H9 (cell line): ENCODE data around the gene NCKAP5. TPM values are rescaled to one million over a fixed set of nuclear protein-coding genes. Genes with fewer than 3 reads are reported as not detected.

Source experiments
- DNase-seq: peaks from one replicate; pipeline ENCODE4 v3.0.0-alpha.2; 2017
- H2AFZ ChIP-seq: one replicate; pipeline ENCODE4 v1.6.1; 2013; ENCODE audit warnings: mild to moderate bottlenecking, low read length, control low read depth, moderate library complexity
- H2AK5ac ChIP-seq: 2 replicates; pipeline ENCODE4 v1.6.1; 2013; ENCODE audit warnings: low read length, control low read depth, mixed read lengths; ENCODE audit not compliant: insufficient read length
- H2BK120ac ChIP-seq: one replicate; pipeline ENCODE4 v1.6.1; 2013; ENCODE audit warnings: low read depth, mild to moderate bottlenecking, low read length, control low read depth, inconsistent platforms; ENCODE audit not compliant: poor library complexity, severe bottlenecking
- H2BK12ac ChIP-seq: 2 replicates; pipeline ENCODE4 v1.6.1; 2013; ENCODE audit warnings: low read length, control low read depth, mixed read lengths, low read depth; ENCODE audit not compliant: insufficient read length
- H2BK15ac ChIP-seq: 2 replicates; pipeline ENCODE4 v1.6.1; 2013; ENCODE audit warnings: low read depth, low read length, control low read depth
- H2BK20ac ChIP-seq: one replicate; pipeline ENCODE4 v1.6.1; 2013; ENCODE audit warnings: low read depth, mild to moderate bottlenecking, low read length, control low read depth, inconsistent platforms; ENCODE audit not compliant: poor library complexity, severe bottlenecking
- H2BK5ac ChIP-seq: 2 replicates; pipeline ENCODE4 v1.6.1; 2013; ENCODE audit warnings: low read length, control low read depth, mixed read lengths; ENCODE audit not compliant: insufficient read length
- H3K14ac ChIP-seq: 2 replicates; pipeline ENCODE4 v1.6.1; 2013; ENCODE audit warnings: low read length, control low read depth; ENCODE audit not compliant: insufficient read depth
- H3K18ac ChIP-seq: 2 replicates; pipeline ENCODE4 v1.6.1; 2013; ENCODE audit warnings: low read depth, mild to moderate bottlenecking, mixed read lengths, low read length, control low read depth; ENCODE audit not compliant: insufficient read length
- H3K23ac ChIP-seq: 2 replicates; pipeline ENCODE4 v1.6.1; 2013; ENCODE audit warnings: low read length, control low read depth, mixed read lengths, low read depth; ENCODE audit not compliant: insufficient read length
- H3K23me2 ChIP-seq: 2 replicates; pipeline ENCODE4 v1.6.1; 2013; ENCODE audit warnings: low read depth, mild to moderate bottlenecking, mixed read lengths, low read length, control low read depth; ENCODE audit not compliant: insufficient read length, poor library complexity, severe bottlenecking
- H3K27ac ChIP-seq: 2 replicates; pipeline ENCODE4 v1.5.1; 2013; ENCODE audit warnings: low read length, control low read depth, mixed read lengths, low read depth; ENCODE audit not compliant: insufficient read length
- H3K27me3 ChIP-seq: 2 replicates; pipeline ENCODE4 v1.6.1; 2013; ENCODE audit warnings: low read length, control low read depth, inconsistent platforms; ENCODE audit not compliant: insufficient read depth
- H3K4ac ChIP-seq: 2 replicates; pipeline ENCODE4 v1.6.1; 2013; ENCODE audit warnings: low read depth, mild to moderate bottlenecking, control low read depth, inconsistent platforms, low read length, moderate library complexity
- H3K4me1 ChIP-seq: 2 replicates; pipeline ENCODE4 v1.6.1; 2013; ENCODE audit warnings: low read length, control low read depth, inconsistent platforms; ENCODE audit not compliant: insufficient read depth
- H3K4me2 ChIP-seq: 2 replicates; pipeline ENCODE4 v1.6.1; 2013; ENCODE audit warnings: low read length, control low read depth, mixed read lengths; ENCODE audit not compliant: insufficient read length, insufficient read depth
- H3K56ac ChIP-seq: 2 replicates; pipeline ENCODE4 v1.6.1; 2013; ENCODE audit warnings: low read depth, mild to moderate bottlenecking, mixed read lengths, low read length, control low read depth; ENCODE audit not compliant: insufficient read length
- H3K79me1 ChIP-seq: 2 replicates; pipeline ENCODE4 v1.6.1; 2013; ENCODE audit warnings: low read depth, mild to moderate bottlenecking, moderate library complexity, low read length, control low read depth, inconsistent platforms; ENCODE audit not compliant: insufficient read depth, poor library complexity, severe bottlenecking
- H3K79me2 ChIP-seq: 2 replicates; pipeline ENCODE4 v1.6.1; 2013; ENCODE audit warnings: low read length, control low read depth, inconsistent platforms; ENCODE audit not compliant: insufficient read depth
- H3K9ac ChIP-seq: 2 replicates; pipeline ENCODE4 v1.6.1; 2013; ENCODE audit warnings: low read length, control low read depth, mixed read lengths; ENCODE audit not compliant: insufficient read length; ENCODE audit errors: extremely low read depth
- H3K9me3 ChIP-seq: one replicate; pipeline ENCODE4 v1.6.1; 2013; ENCODE audit warnings: low read depth, low read length, inconsistent platforms; ENCODE audit not compliant: control insufficient read depth
- H3T11ph ChIP-seq: one replicate; pipeline ENCODE4 v1.6.1; 2013; ENCODE audit warnings: mild to moderate bottlenecking, low read length, control low read depth, inconsistent platforms
- H4K20me1 ChIP-seq: one replicate; pipeline ENCODE4 v1.6.1; 2013; ENCODE audit not compliant: control insufficient read depth, insufficient read length, insufficient read depth
- H4K5ac ChIP-seq: 2 replicates; pipeline ENCODE4 v1.6.1; 2013; ENCODE audit warnings: low read depth, mild to moderate bottlenecking, mixed read lengths, low read length, control low read depth; ENCODE audit not compliant: insufficient read length
- H4K8ac ChIP-seq: replicated peaks from 2 replicates; pipeline ENCODE4 v1.6.1; 2013; ENCODE audit warnings: low read length, control low read depth, mixed read lengths, low read depth; ENCODE audit not compliant: insufficient read length
- H4K91ac ChIP-seq: 2 replicates; pipeline ENCODE4 v1.6.1; 2013; ENCODE audit warnings: low read depth, mild to moderate bottlenecking, moderate library complexity, mixed read lengths, low read length, control low read depth; ENCODE audit not compliant: insufficient read length
- H3K27ac Mint-ChIP-seq, 3 experiments: 2 replicates in 2 of 3; 3 replicates in 1 of 3; pipeline ENCODE4 v1.8.0; 2020 to 2021; ENCODE audit warnings: mixed read lengths in 3 of 3, mild to moderate bottlenecking in 1 of 3, moderate library complexity in 1 of 3
- H3K27me3 Mint-ChIP-seq: 2 replicates; pipeline ENCODE4 v1.8.0; 2021; ENCODE audit warnings: low read depth, mild to moderate bottlenecking, moderate library complexity, mixed read lengths
- H3K36me3 Mint-ChIP-seq, 3 experiments: 2 replicates in 2 of 3; 3 replicates in 1 of 3; pipeline ENCODE4 v1.8.0; 2020 to 2021; ENCODE audit warnings: low read depth in 3 of 3, mixed read lengths in 3 of 3; ENCODE audit not compliant: insufficient read depth in 1 of 3
- H3K4me1 Mint-ChIP-seq, 2 experiments: 2 replicates each; pipeline ENCODE4 v1.8.0; 2020; ENCODE audit warnings: mixed read lengths in 2 of 2
- H3K4me3 Mint-ChIP-seq, 2 experiments: 2 replicates in 1 of 2; 3 replicates in 1 of 2; pipeline ENCODE4 v1.8.0; 2020 to 2021; ENCODE audit warnings: mild to moderate bottlenecking in 2 of 2, mixed read lengths in 2 of 2, moderate library complexity in 1 of 2
- H3K9me3 Mint-ChIP-seq, 2 experiments: 2 replicates in 1 of 2; 3 replicates in 1 of 2; pipeline ENCODE4 v1.8.0; 2020; ENCODE audit warnings: mild to moderate bottlenecking in 2 of 2, mixed read lengths in 2 of 2, moderate library complexity in 1 of 2
- WGBS: extraction: QIAGEN DNeasy Blood & Tissue Kit; methylation state at CpG from one replicate; pipeline ENCODE4 v1.1.7; 2013; ENCODE audit warnings: missing lambda C conversion rate, low lambda C conversion rate, mixed read lengths; ENCODE audit not compliant: insufficient read length; ENCODE audit errors: extremely low coverage; 5-methylcytosine and 5-hydroxymethylcytosine counted together
- total RNA-seq: library from RNA; stranded (reverse); gene quantifications from 2 replicates; pipeline ENCODE4 v1.2.1, GENCODE V29; 2021
- TF ChIP-seq, protein P1 (sequence below): fragments of 200-600 bp; sonication (generic); conservative IDR thresholded peaks from 3 replicates; pipeline ENCODE4 v1.8.0; 2021; ENCODE audit warnings: antibody characterized with exemption, mild to moderate bottlenecking

Gene NCKAP5
- total RNA-seq, 1 experiment from 2014 or later, result 0.26 TPM

- H2BK120ac ChIP-seq, result no peak overlapping the region
- no peak overlapping the region for H3T11ph ChIP-seq
- no peak overlapping the region for H3K18ac ChIP-seq
- no peak overlapping the region for H3K14ac ChIP-seq
- H4K91ac ChIP-seq, result no peak overlapping the region
- no peaks in the 10 kb centered on the region; the same call in 1 of the 2 replicates for H3K27me3 ChIP-seq
- H2BK12ac ChIP-seq, result no peak overlapping the region
- H3K23me2 ChIP-seq, result no peaks in the 10 kb centered on the region
- Mint-ChIP-seq H3K4me1 (no peaks in the 10 kb centered on the region), H3K9me3 (no peaks in the 10 kb centered on the region), H3K27me3 (peaks cover 9% of the 10 kb centered on the region), H3K36me3 (no peaks in the 10 kb centered on the region), H3K27ac (no peak overlapping the region), H3K4me3 (no peak overlapping the region)
- no peak overlapping the region for H3K23ac ChIP-seq
- H3K9ac ChIP-seq, result no peak overlapping the region
- H3K79me2 ChIP-seq, result no peaks in the 10 kb centered on the region
- no peak overlapping the region for H3K4me2 ChIP-seq
- H3K9me3 ChIP-seq, result no peaks in the 10 kb centered on the region
- H4K5ac ChIP-seq, result no peak overlapping the region
- H3K27ac ChIP-seq, result no peak overlapping the region
- no peak for DNase-seq
- H3K56ac ChIP-seq, result no peak overlapping the region
- H3K79me1 ChIP-seq, result no peaks in the 10 kb centered on the region
- no CpG with 5 or more reads among the region's 2 CpGs for WGBS
- no peak overlapping the region for H2BK20ac ChIP-seq
- no peak overlapping the region for H2BK15ac ChIP-seq
- H3K4ac ChIP-seq, result no peak overlapping the region
- TF ChIP-seq, protein P1, sequence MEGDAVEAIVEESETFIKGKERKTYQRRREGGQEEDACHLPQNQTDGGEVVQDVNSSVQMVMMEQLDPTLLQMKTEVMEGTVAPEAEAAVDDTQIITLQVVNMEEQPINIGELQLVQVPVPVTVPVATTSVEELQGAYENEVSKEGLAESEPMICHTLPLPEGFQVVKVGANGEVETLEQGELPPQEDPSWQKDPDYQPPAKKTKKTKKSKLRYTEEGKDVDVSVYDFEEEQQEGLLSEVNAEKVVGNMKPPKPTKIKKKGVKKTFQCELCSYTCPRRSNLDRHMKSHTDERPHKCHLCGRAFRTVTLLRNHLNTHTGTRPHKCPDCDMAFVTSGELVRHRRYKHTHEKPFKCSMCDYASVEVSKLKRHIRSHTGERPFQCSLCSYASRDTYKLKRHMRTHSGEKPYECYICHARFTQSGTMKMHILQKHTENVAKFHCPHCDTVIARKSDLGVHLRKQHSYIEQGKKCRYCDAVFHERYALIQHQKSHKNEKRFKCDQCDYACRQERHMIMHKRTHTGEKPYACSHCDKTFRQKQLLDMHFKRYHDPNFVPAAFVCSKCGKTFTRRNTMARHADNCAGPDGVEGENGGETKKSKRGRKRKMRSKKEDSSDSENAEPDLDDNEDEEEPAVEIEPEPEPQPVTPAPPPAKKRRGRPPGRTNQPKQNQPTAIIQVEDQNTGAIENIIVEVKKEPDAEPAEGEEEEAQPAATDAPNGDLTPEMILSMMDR, result no peak
- no peak overlapping the region for H4K8ac ChIP-seq
- no peak overlapping the region for H2BK5ac ChIP-seq
- H2AK5ac ChIP-seq, result no peak overlapping the region
- no peaks in the 10 kb centered on the region for H4K20me1 ChIP-seq
- no peak overlapping the region for H2AFZ ChIP-seq
- no peaks in the 10 kb centered on the region for H3K4me1 ChIP-seq
Observed at GRCh38 chr2:133515271-133515670, 53.0 kb downstream of the NCKAP5 start.
